WTC11 (cell line): Measurements from ENCODE around the gene GRIFIN. TPM values are rescaled to one million over a fixed set of nuclear protein-coding genes. Genes with fewer than 3 reads are reported as not detected.

Experiments used
- ATAC-seq: fragments of 200-7000 bp; cut with Tn5 transposase; 2 replicates; pipeline ENCODE4 v1.10.0; 2021; ENCODE audit warnings: mild to moderate bottlenecking, moderate library complexity
- CTCF ChIA-PET: fragments of 300-600 bp; sonication (Branson Sonifier 250); formaldehyde crosslinking; loops from one replicate; lab custom pipeline; 2021; ENCODE audit warnings: antibody characterized with exemption; lab: Charles Lee
- POLR2A ChIA-PET: fragments of 350-600 bp; sonication (Branson Sonifier 250); formaldehyde crosslinking; loops from one replicate; lab custom pipeline; 2021; ENCODE audit warnings: antibody characterized with exemption; lab: Charles Lee
- DNase-seq: peaks from one replicate; pipeline ENCODE4 v3.0.0; 2021; ENCODE audit warnings: low spot score
- H3K27ac Mint-ChIP-seq: 2 replicates; pipeline ENCODE4 v1.8.0; 2021; ENCODE audit warnings: mixed read lengths
- H3K27me3 Mint-ChIP-seq: 2 replicates; pipeline ENCODE4 v1.8.0; 2021; ENCODE audit warnings: low read depth, mild to moderate bottlenecking, moderate library complexity, mixed read lengths
- H3K36me3 Mint-ChIP-seq: 2 replicates; pipeline ENCODE4 v1.8.0; 2021; ENCODE audit warnings: mixed read lengths
- H3K4me1 Mint-ChIP-seq: 2 replicates; pipeline ENCODE4 v1.8.0; 2022; ENCODE audit warnings: mixed read lengths
- H3K4me3 Mint-ChIP-seq: 2 replicates; pipeline ENCODE4 v1.8.0; 2021; ENCODE audit warnings: mild to moderate bottlenecking, moderate library complexity, mixed read lengths
- H3K9me3 Mint-ChIP-seq: 2 replicates; pipeline ENCODE4 v1.8.0; 2021; ENCODE audit warnings: mixed read lengths
- ARID4B ChIP-seq: sonication (generic); formaldehyde crosslinking; IDR thresholded peaks from 2 replicates; pipeline ENCODE4 v1.8.0; 2023; ENCODE audit warnings: missing genetic modification reagents, mild to moderate bottlenecking, borderline replicate concordance
- ATF2 ChIP-seq: sonication (generic); formaldehyde crosslinking; IDR thresholded peaks from 2 replicates; pipeline ENCODE4 v1.8.1; 2022; ENCODE audit warnings: low read depth, missing genetic modification reagents, borderline replicate concordance
- ATF3 ChIP-seq: sonication (generic); formaldehyde crosslinking; conservative IDR thresholded peaks from 2 replicates; pipeline ENCODE4 v1.8.1; 2022; ENCODE audit warnings: mild to moderate bottlenecking, missing genetic modification reagents
- E2F1 ChIP-seq: sonication (generic); formaldehyde crosslinking; IDR thresholded peaks from 2 replicates; pipeline ENCODE4 v1.8.0; 2022; ENCODE audit warnings: mild to moderate bottlenecking, missing genetic modification reagents
- E2F5 ChIP-seq: sonication (generic); formaldehyde crosslinking; IDR thresholded peaks from 2 replicates; pipeline ENCODE4 v1.8.1; 2022; ENCODE audit warnings: mild to moderate bottlenecking, moderate library complexity, missing genetic modification reagents
- ERG ChIP-seq: fragments of 250-450 bp; sonication (Bioruptor Pico); IDR thresholded peaks from 2 replicates; pipeline ENCODE4 v1.8.0; 2021; ENCODE audit warnings: mild to moderate bottlenecking
- ESRRA ChIP-seq: sonication (generic); formaldehyde crosslinking; IDR thresholded peaks from 2 replicates; pipeline ENCODE4 v1.8.1; 2022; ENCODE audit warnings: mild to moderate bottlenecking, missing genetic modification reagents, borderline replicate concordance
- GABPB1 ChIP-seq: sonication (generic); formaldehyde crosslinking; IDR thresholded peaks from 2 replicates; pipeline ENCODE4 v1.8.1; 2023; ENCODE audit warnings: mild to moderate bottlenecking, missing genetic modification reagents
- GTF2I ChIP-seq: fragments of 250-450 bp; sonication (Bioruptor Pico); conservative IDR thresholded peaks from 2 replicates; pipeline ENCODE4 v1.4.0; 2021; ENCODE audit warnings: mild to moderate bottlenecking
- IRF2 ChIP-seq: sonication (generic); formaldehyde crosslinking; IDR thresholded peaks from 2 replicates; pipeline ENCODE4 v1.8.0; 2022; ENCODE audit warnings: low read depth, missing genetic modification reagents, borderline replicate concordance
- MAX ChIP-seq: sonication (generic); formaldehyde crosslinking; IDR thresholded peaks from 2 replicates; pipeline ENCODE4 v1.8.0; 2022; ENCODE audit warnings: mild to moderate bottlenecking, missing genetic modification reagents
- MXD4 ChIP-seq: fragments of 250-450 bp; sonication (Bioruptor Pico); IDR thresholded peaks from 2 replicates; pipeline ENCODE4 v1.8.0; 2021; ENCODE audit warnings: mild to moderate bottlenecking, moderate library complexity, borderline replicate concordance
- NFYB ChIP-seq: sonication (generic); formaldehyde crosslinking; conservative IDR thresholded peaks from 2 replicates; pipeline ENCODE4 v1.8.0; 2022; ENCODE audit warnings: low read depth, missing genetic modification reagents
- NR1H2 ChIP-seq: sonication (generic); formaldehyde crosslinking; IDR thresholded peaks from 2 replicates; pipeline ENCODE4 v1.9.0; 2021; ENCODE audit warnings: mild to moderate bottlenecking, moderate library complexity, missing genetic modification reagents
- NR2C2 ChIP-seq: sonication (generic); formaldehyde crosslinking; IDR thresholded peaks from 2 replicates; pipeline ENCODE4 v1.8.0; 2022; ENCODE audit warnings: mild to moderate bottlenecking, missing genetic modification reagents
- NR3C1 ChIP-seq: sonication (generic); formaldehyde crosslinking; conservative IDR thresholded peaks from 2 replicates; pipeline ENCODE4 v1.8.1; 2023; ENCODE audit warnings: low read depth, mild to moderate bottlenecking, missing genetic modification reagents
- RORB ChIP-seq: fragments of 250-450 bp; sonication (Bioruptor Pico); IDR thresholded peaks from 2 replicates; pipeline ENCODE4 v1.9.0; 2021; ENCODE audit warnings: mild to moderate bottlenecking
- TEAD1 ChIP-seq: sonication (generic); formaldehyde crosslinking; IDR thresholded peaks from 2 replicates; pipeline ENCODE4 v1.8.0; 2022; ENCODE audit warnings: mild to moderate bottlenecking, missing genetic modification reagents
- ZNF121 ChIP-seq: sonication (generic); formaldehyde crosslinking; IDR thresholded peaks from 2 replicates; pipeline ENCODE4 v1.8.0; 2023; ENCODE audit warnings: missing genetic modification reagents
- ZNF317 ChIP-seq: sonication (generic); formaldehyde crosslinking; IDR thresholded peaks from 2 replicates; pipeline ENCODE4 v1.8.1; 2023; ENCODE audit warnings: low read depth, mild to moderate bottlenecking, moderate library complexity, missing genetic modification reagents, borderline replicate concordance
- ZNF416 ChIP-seq: fragments of 250-450 bp; sonication (Bioruptor Pico); IDR thresholded peaks from 2 replicates; pipeline ENCODE4 v1.9.0; 2021; ENCODE audit warnings: mild to moderate bottlenecking, inconsistent platforms
- ZNF423 ChIP-seq: fragments of 250-450 bp; sonication (Bioruptor Pico); IDR thresholded peaks from 2 replicates; pipeline ENCODE4 v2.1.2; 2022; ENCODE audit warnings: mild to moderate bottlenecking, moderate library complexity
- ZNF425 ChIP-seq: fragments of 250-450 bp; sonication (Bioruptor Pico); conservative IDR thresholded peaks from 2 replicates; pipeline ENCODE4 v1.9.0; 2021; ENCODE audit warnings: mild to moderate bottlenecking
- ZNF512 ChIP-seq: sonication (generic); formaldehyde crosslinking; IDR thresholded peaks from 2 replicates; pipeline ENCODE4 v1.8.1; 2022; ENCODE audit warnings: missing genetic modification reagents, borderline replicate concordance
- total RNA-seq: library from RNA; stranded (reverse); gene quantifications from 3 replicates; pipeline ENCODE4 v1.2.3, GENCODE V29; 2021

Gene GRIFIN
- total RNA-seq, 1 experiment from 2014 or later: not detected

GRCh38 chr7:2471396-2471795, 4.8 kb downstream of the GRIFIN start (continued):
- TF ChIP-seq ARID4B (CRISPR knock-in tag): no peak
- TF ChIP-seq ZNF423 (CRISPR knock-in tag): peak; percentile 72
- no peak for TF ChIP-seq NR2C2 (CRISPR knock-in tag)
- no peak for TF ChIP-seq ATF3 (CRISPR knock-in tag)
- no peak for TF ChIP-seq ERG (CRISPR knock-in tag)
- no peak for TF ChIP-seq ATF2 (CRISPR knock-in tag)
- TF ChIP-seq MAX (CRISPR knock-in tag): 0 out of 2 replicates have a peak, but pooled peaks have one; percentile 18
- TF ChIP-seq ZNF512 (CRISPR knock-in tag): no peak
- no peak for TF ChIP-seq MXD4 (CRISPR knock-in tag)
- no peak for TF ChIP-seq ESRRA
- no peak for TF ChIP-seq ZNF317

- ATAC-seq (no peak), DNase-seq (no peak)
- Mint-ChIP-seq H3K27ac (no peak overlapping the region), H3K9me3 (no peaks in the 10 kb centered on the region), H3K36me3 (no peaks in the 10 kb centered on the region), H3K27me3 (no peaks in the 10 kb centered on the region), H3K4me3 (no peak overlapping the region), H3K4me1 (peaks cover 33% of the 10 kb centered on the region)
- ChIA-PET POLR2A (interaction anchor here (0.6 to 1.9 kb wide), 2 partner anchors 51 to 54 kb away, joined by 3 to 6 read pairs; no protein-coding TSS in a partner anchor), CTCF (interaction anchor here (1.0 to 9.8 kb wide), 8 partner anchors 12 to 239 kb away, joined by 3 to 288 read pairs (median 30); no protein-coding TSS in a partner anchor)
- no peak for TF ChIP-seq ZNF416 (CRISPR knock-in tag)
- no peak for TF ChIP-seq E2F1 (CRISPR knock-in tag)
- TF ChIP-seq IRF2 (CRISPR knock-in tag): no peak
- no peak for TF ChIP-seq ATF3 (CRISPR knock-in tag)
- TF ChIP-seq GABPB1 (CRISPR knock-in tag): no peak
- TF ChIP-seq NFYB: no peak
- TF ChIP-seq NR1H2 (CRISPR knock-in tag): no peak
- no peak for TF ChIP-seq TEAD1 (CRISPR knock-in tag)
- no peak for TF ChIP-seq GTF2I
- TF ChIP-seq ZNF425 (CRISPR knock-in tag): no peak
- TF ChIP-seq ZNF121 (CRISPR knock-in tag): no peak
- TF ChIP-seq NR3C1: no peak
- TF ChIP-seq E2F5 (CRISPR knock-in tag): no peak
- TF ChIP-seq RORB (CRISPR knock-in tag): no peak
Measured at GRCh38 chr7:2471022-2471329, 5.2 kb downstream of the GRIFIN start.
